A549 (cell line): ENCODE data around the gene PXDC1. TPM values are rescaled to one million over a fixed set of nuclear protein-coding genes. Genes with fewer than 3 reads are reported as not detected.

Experiments used
- ATAC-seq, 2 experiments: fragments of 200-7000 bp in 1 of 2; fragments of >200 bp in 1 of 2; cut with Nextera tagmentation in 1 of 2; cut with Tn5 transposase in 1 of 2; 3 replicates each; pipeline versions ENCODE4 v1.8.0 to v1.9.1; 2018 to 2020; ENCODE audit warnings: mild to moderate bottlenecking in 1 of 2, moderate library complexity in 1 of 2
- CTCF ChIA-PET: fragments of 300-600 bp; sonication (Branson Sonifier 250); formaldehyde crosslinking; extraction: SDS; loops from one replicate; lab custom pipeline; 2021; ENCODE audit warnings: antibody characterized with exemption, inconsistent platforms; lab: Yijun Ruan, JAX
- POLR2A ChIA-PET: fragments of 350-600 bp; formaldehyde crosslinking; extraction: SDS; loops from one replicate; lab custom pipeline; 2021; ENCODE audit warnings: antibody characterized with exemption, inconsistent platforms; lab: Yijun Ruan, JAX
- DNase-seq, 2 experiments: peaks; one replicate each; pipeline versions ENCODE4 v3.0.0 to v3.0.0-alpha.2; 2011 to 2016; ENCODE audit warnings: low read depth in 1 of 2, low spot score in 1 of 2
- FAIRE-seq: peaks from 2 replicates; lab custom pipeline; 2011; peaks lifted over from hg19 to GRCh38; lab: Jason Lieb, UNC
- H3K27ac ChIP-seq, 2 experiments: fragments of >200 bp; sonication (Bioruptor Twin); formaldehyde crosslinking; 3 replicates each; pipeline ENCODE4 v1.5.1; 2016 to 2017
- H3K4me1 ChIP-seq: fragments of >200 bp; sonication (Bioruptor Twin); formaldehyde crosslinking; 3 replicates; pipeline ENCODE4 v1.6.1; 2016
- H3K4me2 ChIP-seq: fragments of >200 bp; sonication (Bioruptor Twin); formaldehyde crosslinking; 3 replicates; pipeline ENCODE4 v1.6.1; 2016
- H3K4me3 ChIP-seq: fragments of >200 bp; sonication (Bioruptor Twin); formaldehyde crosslinking; 3 replicates; pipeline ENCODE4 v1.5.1; 2016
- H3K9me3 ChIP-seq: fragments of >200 bp; sonication (Bioruptor Twin); formaldehyde crosslinking; 3 replicates; pipeline ENCODE4 v1.6.1; 2016
- BCL3 ChIP-seq: fragments of >200 bp; sonication (Bioruptor Twin); formaldehyde crosslinking; IDR thresholded peaks from 3 replicates; pipeline ENCODE4 v1.6.1; 2016
- CEBPB ChIP-seq, 2 experiments: fragments of >200 bp in 1 of 2; sonication (Bioruptor Twin) in 1 of 2; formaldehyde crosslinking in 1 of 2; IDR thresholded peaks; 2 replicates each; pipeline ENCODE4 v1.6.1; 2012 to 2016
- CHD4 ChIP-seq: fragments of 200-600 bp; sonication (generic); IDR thresholded peaks from 2 replicates; pipeline ENCODE4 v1.6.1; 2016; ENCODE audit warnings: antibody characterized with exemption, mild to moderate bottlenecking, borderline replicate concordance
- EHF ChIP-seq: fragments of 250-450 bp; sonication (Bioruptor Pico); IDR thresholded peaks from 2 replicates; pipeline ENCODE4 v1.5.0; 2020; ENCODE audit warnings: mild to moderate bottlenecking
- EP300 ChIP-seq, 2 experiments: fragments of >200 bp; sonication (Bioruptor Twin); formaldehyde crosslinking; IDR thresholded peaks; 2 replicates in 1 of 2; 3 replicates in 1 of 2; pipeline ENCODE4 v1.6.1; 2016 to 2017
- FOSL2 ChIP-seq, 2 experiments: fragments of 450-650 bp in 1 of 2; fragments of >200 bp in 1 of 2; sonication (Bioruptor Twin) in 1 of 2; formaldehyde crosslinking; IDR thresholded peaks; 2 replicates each; pipeline versions ENCODE4 v1.5.0 to v1.6.1; 2016 to 2020; ENCODE audit warnings: mild to moderate bottlenecking in 1 of 2, moderate library complexity in 1 of 2
- HES2 ChIP-seq: fragments of >200 bp; sonication (Bioruptor Twin); formaldehyde crosslinking; IDR thresholded peaks from 2 replicates; pipeline ENCODE4 v1.6.1; 2016
- HEYL ChIP-seq: fragments of 250-450 bp; sonication (Bioruptor Pico); IDR thresholded peaks from 2 replicates; pipeline ENCODE4 v1.8.0; 2021; ENCODE audit warnings: mild to moderate bottlenecking, moderate library complexity
- HOXA7 ChIP-seq: fragments of 250-450 bp; sonication (Bioruptor Pico); IDR thresholded peaks from 2 replicates; pipeline ENCODE4 v1.5.0; 2020; ENCODE audit warnings: mild to moderate bottlenecking, moderate library complexity
- HOXB13 ChIP-seq: fragments of 250-450 bp; sonication (Bioruptor Pico); IDR thresholded peaks from 2 replicates; pipeline ENCODE4 v1.5.0; 2020; ENCODE audit warnings: low read depth, mild to moderate bottlenecking, moderate library complexity
- JUN ChIP-seq, 2 experiments: fragments of >200 bp; sonication (Bioruptor Twin); formaldehyde crosslinking; IDR thresholded peaks; 2 replicates in 1 of 2; 3 replicates in 1 of 2; pipeline ENCODE4 v1.6.1; 2016 to 2017
- JUNB ChIP-seq: fragments of >200 bp; sonication (Bioruptor Twin); formaldehyde crosslinking; IDR thresholded peaks from 2 replicates; pipeline ENCODE4 v1.6.1; 2016
- KDM1A ChIP-seq: fragments of 200-600 bp; sonication (generic); IDR thresholded peaks from 2 replicates; pipeline ENCODE4 v1.6.1; 2016; ENCODE audit warnings: low read depth, mild to moderate bottlenecking
- MAFK ChIP-seq: fragments of 450-650 bp; IDR thresholded peaks from 2 replicates; pipeline ENCODE4 v1.6.1; 2014; ENCODE audit not compliant: partially characterized antibody
- PBX3 ChIP-seq: IDR thresholded peaks from 2 replicates; pipeline ENCODE4 v1.6.1; 2012
- RAD21 ChIP-seq, 2 experiments: fragments of >200 bp in 1 of 2; sonication (Bioruptor Twin) in 1 of 2; formaldehyde crosslinking in 1 of 2; IDR thresholded peaks in 1 of 2; conservative IDR thresholded peaks in 1 of 2; 2 replicates in 1 of 2; 3 replicates in 1 of 2; pipeline ENCODE4 v1.6.1; 2012 to 2018; ENCODE audit warnings: inconsistent platforms in 1 of 2
- RCOR1 ChIP-seq: fragments of 150-350 bp; IDR thresholded peaks from 2 replicates; pipeline ENCODE4 v1.6.1; 2014; ENCODE audit warnings: antibody characterized with exemption, low read length, low read depth
- RFX5 ChIP-seq: fragments of 450-650 bp; IDR thresholded peaks from 2 replicates; pipeline ENCODE4 v1.7.1; 2014; ENCODE audit warnings: antibody characterized with exemption, mild to moderate bottlenecking, moderate library complexity
- SMC3 ChIP-seq: fragments of >200 bp; sonication (Bioruptor Twin); formaldehyde crosslinking; IDR thresholded peaks from 3 replicates; pipeline ENCODE4 v1.6.1; 2018; ENCODE audit warnings: inconsistent platforms
- TFCP2L1 ChIP-seq: fragments of 250-450 bp; sonication (Bioruptor Pico); IDR thresholded peaks from 2 replicates; pipeline ENCODE4 v1.5.0; 2021; ENCODE audit warnings: mild to moderate bottlenecking
- ZFP36 ChIP-seq: fragments of 450-650 bp; IDR thresholded peaks from 2 replicates; pipeline ENCODE4 v1.6.1; 2014; ENCODE audit warnings: borderline replicate concordance; ENCODE audit not compliant: partially characterized antibody
- ZNF302 ChIP-seq: fragments of 250-450 bp; sonication (Bioruptor Pico); IDR thresholded peaks from 2 replicates; pipeline ENCODE4 v1.9.0; 2021; ENCODE audit warnings: inconsistent platforms, mild to moderate bottlenecking, moderate library complexity
- WGBS: methylation state at CpG from one replicate; pipeline ENCODE4 v1.1.6; 2017; ENCODE audit errors: missing lambda C conversion rate; 5-methylcytosine and 5-hydroxymethylcytosine counted together
- polyA plus RNA-seq, 4 experiments: library from polyadenylated mRNA; depleted of rRNA in 3 of 4; stranded (reverse); fragments of >200 nt; fragmentation: RNase III in 1 of 4; extraction: RNeasy Plus Mini Kit Qiagen cat#74134 plus additional on column Dnase treatment in 1 of 4; gene quantifications; 2 replicates in 3 of 4; 3 replicates in 1 of 4; pipeline ENCODE4 v1.2.3, GENCODE V29; 2011 to 2017
- TF ChIP-seq, protein P1 (sequence below): fragments of >200 bp; sonication (Bioruptor Twin); formaldehyde crosslinking; IDR thresholded peaks from 3 replicates; pipeline ENCODE4 v1.5.1; 2016
- TF ChIP-seq, protein P2 (sequence below): fragments of 200-600 bp; sonication (generic); IDR thresholded peaks from 2 replicates; pipeline ENCODE4 v1.6.1; 2016; ENCODE audit warnings: antibody characterized with exemption, mild to moderate bottlenecking, moderate library complexity

Gene PXDC1
- polyA plus RNA-seq, 2 of the 4 experiments (the other 2 are of a cell fraction) = 2.5 to 6.6 TPM

DNA sequence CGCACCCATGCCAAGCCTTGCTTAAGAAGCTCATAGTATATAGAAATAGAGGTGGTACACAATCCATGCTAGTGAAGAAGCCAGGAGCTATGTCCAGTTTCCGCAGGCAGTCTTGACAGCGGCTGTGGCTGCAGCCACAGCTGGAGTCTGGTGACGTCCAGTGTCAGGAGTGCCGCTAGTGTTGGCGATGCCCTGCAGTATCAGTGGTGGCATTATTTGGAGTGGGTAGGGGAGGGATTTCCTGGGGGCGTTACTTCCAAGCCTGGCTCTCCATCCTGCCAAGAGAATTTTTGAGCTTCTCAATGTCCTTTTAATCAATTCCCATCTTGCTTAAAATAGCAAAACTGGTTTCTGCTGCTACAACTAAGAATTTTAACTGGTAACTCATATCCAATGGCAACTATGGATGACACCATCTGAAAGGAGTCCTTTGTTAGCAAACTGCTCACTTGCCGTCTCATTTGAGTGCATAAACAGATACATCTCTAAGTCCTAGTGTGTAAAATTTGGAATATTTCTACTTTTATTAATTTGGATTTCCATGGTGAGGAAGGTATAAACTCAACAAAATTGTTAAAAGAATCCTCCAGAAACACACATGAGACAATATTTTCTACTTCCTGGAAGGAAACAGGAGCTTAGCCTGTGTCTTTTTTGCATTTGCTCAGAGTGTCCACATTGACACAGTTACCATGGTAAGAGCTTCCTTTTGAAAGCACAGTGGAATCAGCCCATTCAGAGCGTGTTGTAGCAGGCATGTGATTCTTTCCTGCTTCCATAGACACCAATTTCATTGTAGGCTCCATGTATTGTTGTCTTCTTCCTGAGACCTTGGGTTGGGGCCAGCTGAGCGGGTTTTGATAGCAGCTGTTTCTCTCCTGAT lies 44.6 kb upstream of the PXDC1 start:
- no peak for TF ChIP-seq EP300 (IDR thresholded peaks at IDR 0.05)
- TF ChIP-seq ZNF302 (CRISPR knock-in tag) = no peak
- TF ChIP-seq HES2 = no peak
- no peak for TF ChIP-seq PBX3
- TF ChIP-seq CEBPB (IDR thresholded peaks at IDR 0.05) = no peak
- TF ChIP-seq RFX5 = no peak
- TF ChIP-seq RAD21 (conservative IDR thresholded peaks at IDR 0.05 in 1 of 2, IDR thresholded peaks at IDR 0.05 in 1 of 2) = no peak
- no peak for TF ChIP-seq RCOR1
- no peak for TF ChIP-seq JUN (IDR thresholded peaks at IDR 0.05)
- no peak for TF ChIP-seq JUNB
- TF ChIP-seq ZFP36 = no peak
- FAIRE-seq (no peak), DNase-seq (no peak), ATAC-seq (no peak)
- H3K4me1 ChIP-seq = peaks cover 33% of the 10 kb centered on the region
- no peak overlapping the region; the same call in 2 of the 3 replicates for H3K4me2 ChIP-seq
- 96% methylated on average over 10 of the region's 10 CpGs for WGBS
- no peak overlapping the region for H3K4me3 ChIP-seq
- no peaks in the 10 kb centered on the region for H3K9me3 ChIP-seq
- CTCF ChIA-PET = interaction anchor here (0.7 to 3.5 kb wide), 4 partner anchors 12 to 53 kb away, joined by 3 to 18 read pairs (median 6); partner anchors contain the start of gene FAM50B
- H3K27ac ChIP-seq = peak overlapping the region; percentile 74 to 90
- POLR2A ChIA-PET = no interaction called here

DNA sequence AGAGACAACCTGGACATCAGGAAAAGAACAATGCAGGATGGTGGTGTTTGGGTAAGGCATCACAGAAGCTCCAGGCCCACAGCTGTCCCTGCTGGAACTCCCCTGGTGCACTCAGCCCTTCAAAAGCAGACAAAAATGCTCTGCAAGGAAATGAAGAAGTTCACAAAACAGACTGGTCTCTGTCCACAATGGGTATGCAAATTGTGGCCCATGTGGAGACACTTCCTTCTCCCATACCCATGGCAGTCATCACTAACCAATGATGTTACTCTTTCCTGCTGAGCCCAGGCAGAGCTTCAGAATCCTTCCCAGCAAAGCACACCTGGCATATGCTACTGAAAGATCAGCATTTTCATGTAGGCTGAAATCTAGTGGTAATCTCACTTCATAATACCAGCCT lies 42.6 kb upstream of the PXDC1 start:
- DNase-seq = no peak
- TF ChIP-seq, protein P1, sequence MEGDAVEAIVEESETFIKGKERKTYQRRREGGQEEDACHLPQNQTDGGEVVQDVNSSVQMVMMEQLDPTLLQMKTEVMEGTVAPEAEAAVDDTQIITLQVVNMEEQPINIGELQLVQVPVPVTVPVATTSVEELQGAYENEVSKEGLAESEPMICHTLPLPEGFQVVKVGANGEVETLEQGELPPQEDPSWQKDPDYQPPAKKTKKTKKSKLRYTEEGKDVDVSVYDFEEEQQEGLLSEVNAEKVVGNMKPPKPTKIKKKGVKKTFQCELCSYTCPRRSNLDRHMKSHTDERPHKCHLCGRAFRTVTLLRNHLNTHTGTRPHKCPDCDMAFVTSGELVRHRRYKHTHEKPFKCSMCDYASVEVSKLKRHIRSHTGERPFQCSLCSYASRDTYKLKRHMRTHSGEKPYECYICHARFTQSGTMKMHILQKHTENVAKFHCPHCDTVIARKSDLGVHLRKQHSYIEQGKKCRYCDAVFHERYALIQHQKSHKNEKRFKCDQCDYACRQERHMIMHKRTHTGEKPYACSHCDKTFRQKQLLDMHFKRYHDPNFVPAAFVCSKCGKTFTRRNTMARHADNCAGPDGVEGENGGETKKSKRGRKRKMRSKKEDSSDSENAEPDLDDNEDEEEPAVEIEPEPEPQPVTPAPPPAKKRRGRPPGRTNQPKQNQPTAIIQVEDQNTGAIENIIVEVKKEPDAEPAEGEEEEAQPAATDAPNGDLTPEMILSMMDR = no peak
- TF ChIP-seq PBX3 (no peak), JUNB (no peak), HOXB13 (CRISPR knock-in tag) (no peak), BCL3 (no peak), MAFK (no peak), EP300 (IDR thresholded peaks at IDR 0.05) (no peak), KDM1A (no peak), SMC3 (no peak), FOSL2 (IDR thresholded peaks at IDR 0.05) (no peak), FOSL2 (CRISPR knock-in tag; IDR thresholded peaks at IDR 0.05) (no peak), EHF (no peak), CHD4 (no peak), HOXA7 (no peak), HEYL (CRISPR knock-in tag) (no peak), TFCP2L1 (CRISPR knock-in tag) (no peak), RFX5 (no peak), ZFP36 (no peak)
- TF ChIP-seq, protein P2, sequence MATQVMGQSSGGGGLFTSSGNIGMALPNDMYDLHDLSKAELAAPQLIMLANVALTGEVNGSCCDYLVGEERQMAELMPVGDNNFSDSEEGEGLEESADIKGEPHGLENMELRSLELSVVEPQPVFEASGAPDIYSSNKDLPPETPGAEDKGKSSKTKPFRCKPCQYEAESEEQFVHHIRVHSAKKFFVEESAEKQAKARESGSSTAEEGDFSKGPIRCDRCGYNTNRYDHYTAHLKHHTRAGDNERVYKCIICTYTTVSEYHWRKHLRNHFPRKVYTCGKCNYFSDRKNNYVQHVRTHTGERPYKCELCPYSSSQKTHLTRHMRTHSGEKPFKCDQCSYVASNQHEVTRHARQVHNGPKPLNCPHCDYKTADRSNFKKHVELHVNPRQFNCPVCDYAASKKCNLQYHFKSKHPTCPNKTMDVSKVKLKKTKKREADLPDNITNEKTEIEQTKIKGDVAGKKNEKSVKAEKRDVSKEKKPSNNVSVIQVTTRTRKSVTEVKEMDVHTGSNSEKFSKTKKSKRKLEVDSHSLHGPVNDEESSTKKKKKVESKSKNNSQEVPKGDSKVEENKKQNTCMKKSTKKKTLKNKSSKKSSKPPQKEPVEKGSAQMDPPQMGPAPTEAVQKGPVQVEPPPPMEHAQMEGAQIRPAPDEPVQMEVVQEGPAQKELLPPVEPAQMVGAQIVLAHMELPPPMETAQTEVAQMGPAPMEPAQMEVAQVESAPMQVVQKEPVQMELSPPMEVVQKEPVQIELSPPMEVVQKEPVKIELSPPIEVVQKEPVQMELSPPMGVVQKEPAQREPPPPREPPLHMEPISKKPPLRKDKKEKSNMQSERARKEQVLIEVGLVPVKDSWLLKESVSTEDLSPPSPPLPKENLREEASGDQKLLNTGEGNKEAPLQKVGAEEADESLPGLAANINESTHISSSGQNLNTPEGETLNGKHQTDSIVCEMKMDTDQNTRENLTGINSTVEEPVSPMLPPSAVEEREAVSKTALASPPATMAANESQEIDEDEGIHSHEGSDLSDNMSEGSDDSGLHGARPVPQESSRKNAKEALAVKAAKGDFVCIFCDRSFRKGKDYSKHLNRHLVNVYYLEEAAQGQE = no peak
- TF ChIP-seq, all 56 proteins: peak for 0
- no peak for ATAC-seq
- Histone ChIP-seq H3K9me3 (no peaks in the 10 kb centered on the region), H3K4me2 (no peak overlapping the region), H3K4me1 (peaks cover 33% of the 10 kb centered on the region), H3K27ac (no peak overlapping the region), H3K4me3 (no peak overlapping the region)
- ChIA-PET POLR2A (no interaction called here), CTCF (interaction anchor here (0.5 to 1.1 kb wide), 2 partner anchors 12 to 25 kb away, joined by 3 read pairs; no protein-coding TSS in a partner anchor)
- no peak for FAIRE-seq
